Mesothelial cell of epicardium (in vitro differentiated cells): Measurements from ENCODE around the gene C11orf16. TPM values are rescaled to one million over a fixed set of nuclear protein-coding genes. Genes with fewer than 3 reads are reported as not detected.
A peak's percentile ranks its signal among the peaks of the same experiment; 100 is the strongest.

ENCODE experiments used
- DNase-seq, 2 experiments: peaks; one replicate each; pipeline ENCODE4 v3.0.0; 2021; ENCODE audit warnings: low spot score in 2 of 2; ENCODE audit not compliant: unreplicated experiment in 2 of 2
- H3K27ac Mint-ChIP-seq: 2 replicates; pipeline ENCODE4 v1.8.0; 2021; ENCODE audit warnings: mixed read lengths
- H3K27me3 Mint-ChIP-seq: 2 replicates; pipeline ENCODE4 v1.8.0; 2021; ENCODE audit warnings: low read depth, mixed read lengths
- H3K36me3 Mint-ChIP-seq: 2 replicates; pipeline ENCODE4 v1.8.0; 2021; ENCODE audit warnings: mixed read lengths
- H3K4me1 Mint-ChIP-seq: 2 replicates; pipeline ENCODE4 v1.8.0; 2021; ENCODE audit warnings: mixed read lengths
- H3K4me3 Mint-ChIP-seq: 2 replicates; pipeline ENCODE4 v1.8.0; 2021; ENCODE audit warnings: mild to moderate bottlenecking, moderate library complexity, mixed read lengths
- H3K9me3 Mint-ChIP-seq: 2 replicates; pipeline ENCODE4 v1.8.0; 2021; ENCODE audit warnings: mixed read lengths
- total RNA-seq: library from RNA; stranded (reverse); gene quantifications from 3 replicates; pipeline ENCODE4 v1.2.1, GENCODE V29; 2021
- TF ChIP-seq, protein P1 (sequence below): fragments of 200-600 bp; sonication (generic); IDR thresholded peaks from one replicate; pipeline ENCODE4 v1.5.0; 2021; ENCODE audit warnings: antibody characterized with exemption; ENCODE audit not compliant: unreplicated experiment

Gene C11orf16
- total RNA-seq, 1 donor from 2014 or later, result not detected

DNA sequence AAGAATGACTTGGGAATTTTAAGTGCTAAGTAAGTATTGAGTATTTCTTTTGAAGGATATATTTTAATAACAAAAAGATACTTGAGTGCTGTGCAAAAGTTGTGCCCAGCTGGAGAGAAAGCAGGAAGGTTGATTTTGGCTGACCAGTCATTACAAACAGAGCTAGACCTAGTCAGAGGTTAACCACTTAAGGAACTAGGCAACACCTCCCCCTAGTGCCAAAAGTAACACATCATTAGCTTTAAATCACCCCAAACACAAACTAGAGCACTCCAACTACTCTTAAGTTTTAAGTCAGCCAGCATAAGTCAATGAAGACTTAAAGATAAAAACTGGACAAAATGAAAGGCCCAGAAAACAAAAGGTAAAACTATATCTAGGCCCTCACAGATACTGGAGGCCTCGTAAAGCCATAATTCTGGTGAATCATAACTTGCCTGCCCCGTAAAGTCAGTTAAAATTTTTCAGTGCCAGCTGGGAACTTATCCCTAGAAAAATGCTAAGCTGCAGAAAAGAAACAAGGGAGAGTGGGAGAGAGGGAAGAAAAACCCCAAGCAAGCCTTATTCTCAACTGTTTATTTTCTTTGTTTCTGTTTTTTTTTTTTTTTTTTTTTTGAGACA, 26.9 kb upstream of the C11orf16 start:
- DNase-seq, result no peak
- Mint-ChIP-seq H3K27ac (peak overlapping the region; percentile 37), H3K27me3 (no peaks in the 10 kb centered on the region), H3K36me3 (peaks cover 9% of the 10 kb centered on the region), H3K4me1 (peaks cover 16% of the 10 kb centered on the region), H3K4me3 (no peak overlapping the region), H3K9me3 (no peaks in the 10 kb centered on the region)
- TF ChIP-seq, protein P1, sequence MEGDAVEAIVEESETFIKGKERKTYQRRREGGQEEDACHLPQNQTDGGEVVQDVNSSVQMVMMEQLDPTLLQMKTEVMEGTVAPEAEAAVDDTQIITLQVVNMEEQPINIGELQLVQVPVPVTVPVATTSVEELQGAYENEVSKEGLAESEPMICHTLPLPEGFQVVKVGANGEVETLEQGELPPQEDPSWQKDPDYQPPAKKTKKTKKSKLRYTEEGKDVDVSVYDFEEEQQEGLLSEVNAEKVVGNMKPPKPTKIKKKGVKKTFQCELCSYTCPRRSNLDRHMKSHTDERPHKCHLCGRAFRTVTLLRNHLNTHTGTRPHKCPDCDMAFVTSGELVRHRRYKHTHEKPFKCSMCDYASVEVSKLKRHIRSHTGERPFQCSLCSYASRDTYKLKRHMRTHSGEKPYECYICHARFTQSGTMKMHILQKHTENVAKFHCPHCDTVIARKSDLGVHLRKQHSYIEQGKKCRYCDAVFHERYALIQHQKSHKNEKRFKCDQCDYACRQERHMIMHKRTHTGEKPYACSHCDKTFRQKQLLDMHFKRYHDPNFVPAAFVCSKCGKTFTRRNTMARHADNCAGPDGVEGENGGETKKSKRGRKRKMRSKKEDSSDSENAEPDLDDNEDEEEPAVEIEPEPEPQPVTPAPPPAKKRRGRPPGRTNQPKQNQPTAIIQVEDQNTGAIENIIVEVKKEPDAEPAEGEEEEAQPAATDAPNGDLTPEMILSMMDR, result no peak

DNA sequence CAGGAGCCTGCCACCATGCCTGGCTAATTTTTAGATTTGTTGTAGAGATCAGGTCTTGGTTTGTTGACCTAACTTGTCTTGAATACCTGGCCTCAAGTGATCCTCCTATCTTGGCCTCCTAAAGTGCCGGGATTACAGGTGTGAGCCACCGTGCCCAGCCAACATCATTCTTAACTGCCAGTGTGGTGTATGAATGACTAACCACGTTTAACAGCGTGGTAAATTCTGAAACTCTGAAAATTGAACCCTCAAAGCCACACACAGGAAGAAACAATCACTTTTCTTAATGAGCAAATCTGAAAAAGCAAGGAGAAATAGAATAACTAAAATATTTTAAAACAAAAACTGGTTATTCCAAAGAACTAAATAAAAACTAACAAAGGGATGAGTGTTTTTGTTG, 24.1 kb upstream of the C11orf16 start:
- no peak overlapping the region for H3K27ac Mint-ChIP-seq
- H3K9me3 Mint-ChIP-seq, result no peaks in the 10 kb centered on the region
- H3K27me3 Mint-ChIP-seq, result no peaks in the 10 kb centered on the region
- H3K36me3 Mint-ChIP-seq, result peaks cover 15% of the 10 kb centered on the region
- peaks cover 3% of the 10 kb centered on the region for H3K4me1 Mint-ChIP-seq
- H3K4me3 Mint-ChIP-seq, result no peak overlapping the region
- no peak for DNase-seq
- TF ChIP-seq, protein P1, result no peak

DNA sequence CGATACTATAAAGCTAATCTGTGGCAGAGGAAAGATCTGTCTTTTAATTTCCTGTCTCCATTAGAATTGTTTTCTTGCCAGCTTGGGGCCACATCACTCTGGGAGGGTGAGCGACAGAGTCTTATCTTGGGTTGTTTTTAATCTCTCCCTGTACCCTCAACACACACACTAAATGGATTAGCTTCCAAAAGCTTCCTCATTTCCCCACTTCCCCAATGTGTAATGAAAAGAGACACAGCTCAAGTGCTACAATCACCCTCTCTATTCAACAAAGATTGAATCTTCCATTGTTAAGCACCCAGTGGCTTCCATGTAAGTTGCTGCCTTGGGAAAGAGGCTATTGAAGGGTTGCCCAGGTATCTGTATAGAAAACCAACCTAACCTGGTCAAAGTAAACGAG, 16.1 kb upstream of the C11orf16 start:
- peaks cover 4% of the 10 kb centered on the region for H3K9me3 Mint-ChIP-seq
- DNase-seq, result no peak
- H3K27me3 Mint-ChIP-seq, result no peaks in the 10 kb centered on the region
- H3K4me3 Mint-ChIP-seq, result no peak overlapping the region
- H3K27ac Mint-ChIP-seq, result no peak overlapping the region
- peaks cover 21% of the 10 kb centered on the region for H3K36me3 Mint-ChIP-seq
- TF ChIP-seq, protein P1, result no peak
- no peaks in the 10 kb centered on the region for H3K4me1 Mint-ChIP-seq

DNA sequence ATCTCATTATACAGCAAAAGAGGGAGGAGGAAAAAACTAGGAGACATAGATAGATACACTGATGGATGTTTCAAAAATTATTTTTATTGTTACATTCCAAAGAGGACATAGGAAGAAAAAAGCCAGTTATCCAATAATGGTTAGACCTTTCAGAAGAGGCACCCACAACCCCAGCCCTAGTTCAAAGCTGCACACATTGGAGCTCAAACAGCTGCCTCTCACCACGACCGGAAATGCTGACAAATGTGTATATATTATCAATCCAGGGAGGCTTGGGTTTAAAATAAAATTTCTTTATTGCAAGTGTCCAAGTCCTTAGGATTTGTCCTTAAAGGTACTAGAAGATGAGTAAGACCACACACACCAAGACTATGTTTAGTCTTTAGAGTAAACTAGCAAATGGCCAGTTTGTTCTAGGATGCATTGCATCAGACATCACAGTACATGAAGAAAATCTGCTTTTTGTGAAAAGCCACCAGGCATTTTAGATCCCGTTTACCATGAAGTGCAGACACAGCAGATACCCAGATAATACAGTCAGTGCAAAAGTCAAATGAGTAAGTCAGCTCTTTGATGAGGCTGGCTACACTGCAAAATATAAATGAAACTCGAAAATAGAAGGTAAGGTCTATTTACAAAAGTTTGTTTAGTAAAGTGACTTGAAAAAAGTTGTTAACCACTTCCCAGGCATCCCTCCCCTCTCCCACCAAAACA, 14.6 kb upstream of the C11orf16 start:
- H3K4me1 Mint-ChIP-seq, result peaks cover 6% of the 10 kb centered on the region
- peaks cover 17% of the 10 kb centered on the region for H3K36me3 Mint-ChIP-seq
- peaks cover 4% of the 10 kb centered on the region for H3K9me3 Mint-ChIP-seq
- TF ChIP-seq, protein P1, result no peak
- no peak overlapping the region for H3K4me3 Mint-ChIP-seq
- H3K27me3 Mint-ChIP-seq, result no peaks in the 10 kb centered on the region
- H3K27ac Mint-ChIP-seq, result no peak overlapping the region
- DNase-seq, result no peak

DNA sequence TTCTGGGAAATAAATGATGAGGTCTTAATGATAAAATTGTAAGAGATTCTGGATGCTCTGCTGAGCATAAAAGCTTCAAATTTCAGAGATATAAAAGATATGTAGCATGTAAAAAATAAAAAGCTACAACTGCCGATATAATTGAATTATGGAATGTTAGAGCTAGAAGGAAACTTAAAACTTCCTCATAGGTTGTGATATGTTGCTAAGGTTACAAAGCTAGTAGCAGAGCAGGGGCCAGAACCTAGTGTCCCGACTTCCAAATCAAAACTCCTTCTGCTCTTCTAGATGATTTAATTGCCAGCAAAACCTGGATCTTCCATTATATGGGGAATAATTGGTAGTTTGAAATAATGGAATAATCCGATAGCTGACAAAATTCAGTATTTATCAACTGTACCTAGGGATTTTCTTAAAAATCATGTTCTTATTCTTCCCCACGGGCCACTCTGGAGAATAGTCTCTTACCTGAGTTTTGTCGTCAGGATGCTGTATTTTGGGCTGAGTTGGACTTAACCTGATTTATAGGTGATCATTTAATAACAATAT, 9.8 kb upstream of the C11orf16 start, which contains the start of gene ASCL3:
TSS of gene ASCL3 (minus strand) at position 499 of the 549 bp plus-strand sequence. CDS start 4,855 bp downstream, outside the sequence.
- TF ChIP-seq, protein P1, result no peak
- DNase-seq, result no peak
- peaks cover 4% of the 10 kb centered on the region for H3K9me3 Mint-ChIP-seq
- H3K4me1 Mint-ChIP-seq, result peaks cover 9% of the 10 kb centered on the region
- no peaks in the 10 kb centered on the region for H3K27me3 Mint-ChIP-seq
- H3K36me3 Mint-ChIP-seq, result peaks cover 4% of the 10 kb centered on the region
- H3K27ac Mint-ChIP-seq, result no peak within 1 kb of the TSS
- H3K4me3 Mint-ChIP-seq, result no peak within 1 kb of the TSS
